HG02798 (cell line): ENCODE measurements around the gene CCDC9B.

Source experiments
- ATAC-seq: cut with Tn5 transposase; IDR thresholded peaks from one replicate; pipeline ENCODE4 v1.9.1; 2021; ENCODE audit warnings: mild to moderate bottlenecking; ENCODE audit not compliant: unreplicated experiment, poor library complexity

The CCDC9B gene

DNA sequence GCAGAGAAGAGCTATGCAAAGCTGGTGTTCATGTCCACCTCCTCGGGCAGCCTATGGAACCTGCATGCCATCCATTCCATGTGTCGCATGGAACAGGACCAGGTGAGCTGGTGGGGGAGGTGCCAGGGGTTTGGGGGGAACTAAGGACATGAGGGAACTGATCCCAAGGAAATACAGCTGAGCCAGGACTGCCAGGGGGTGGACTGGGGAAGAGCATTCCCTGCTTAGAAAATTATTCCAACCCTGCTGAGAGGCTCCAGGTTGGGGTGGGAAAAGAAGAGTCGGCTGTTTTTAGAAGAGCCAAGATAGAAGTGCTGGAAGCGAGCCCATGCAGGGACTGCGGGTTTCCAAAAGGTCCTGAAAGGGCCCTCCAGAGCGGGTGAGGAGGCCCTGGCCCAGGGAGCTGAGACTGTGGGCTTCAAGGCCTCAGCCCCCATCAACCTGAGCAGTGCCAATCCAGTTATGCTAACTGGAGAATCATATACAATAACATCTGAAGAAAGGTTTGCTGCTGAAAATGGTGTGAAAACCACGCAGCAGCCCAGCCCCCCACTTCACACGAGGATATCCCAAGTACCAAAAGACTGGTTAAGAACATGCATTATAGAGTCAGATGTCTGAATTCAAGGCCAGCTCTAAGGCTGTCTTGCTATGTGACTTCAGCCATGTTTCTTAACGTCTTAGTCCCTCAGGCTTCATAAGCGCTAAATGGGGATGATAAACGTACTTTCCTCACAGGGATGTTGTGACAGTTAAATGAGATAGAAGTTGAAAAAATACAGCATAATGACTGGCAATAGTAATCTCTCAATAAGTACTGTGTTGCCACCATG is 25.1 kb upstream of the CCDC9B start:
- no peak for ATAC-seq

- no peak for ATAC-seq
These were observed 24.3 kb upstream of the CCDC9B start for GRCh38 chr15:40365016-40365415.

DNA sequence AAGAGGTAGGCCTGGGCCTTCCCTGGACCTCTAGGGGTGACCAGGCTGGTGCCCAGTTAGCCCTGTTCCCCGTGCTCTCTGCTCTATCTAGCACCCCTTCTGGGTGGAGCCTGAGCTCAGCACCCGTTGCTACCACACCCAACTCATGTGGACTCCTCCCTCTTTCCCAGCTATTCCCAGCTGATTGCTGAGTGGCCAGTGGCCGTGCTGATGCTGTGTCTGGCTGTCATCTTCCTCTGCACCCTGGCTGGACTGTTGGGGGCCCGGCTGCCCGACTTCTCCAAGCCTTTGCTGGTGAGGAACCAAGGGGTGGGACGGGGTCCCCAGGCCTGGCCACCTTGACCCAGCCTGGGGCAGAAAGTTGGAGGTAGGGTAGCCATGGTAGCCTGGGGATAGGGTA is 23.5 kb upstream of the CCDC9B start:
- ATAC-seq = no peak

- no peak for ATAC-seq
These were observed 22.9 kb upstream of the CCDC9B start for GRCh38 chr15:40363611-40364010.

DNA sequence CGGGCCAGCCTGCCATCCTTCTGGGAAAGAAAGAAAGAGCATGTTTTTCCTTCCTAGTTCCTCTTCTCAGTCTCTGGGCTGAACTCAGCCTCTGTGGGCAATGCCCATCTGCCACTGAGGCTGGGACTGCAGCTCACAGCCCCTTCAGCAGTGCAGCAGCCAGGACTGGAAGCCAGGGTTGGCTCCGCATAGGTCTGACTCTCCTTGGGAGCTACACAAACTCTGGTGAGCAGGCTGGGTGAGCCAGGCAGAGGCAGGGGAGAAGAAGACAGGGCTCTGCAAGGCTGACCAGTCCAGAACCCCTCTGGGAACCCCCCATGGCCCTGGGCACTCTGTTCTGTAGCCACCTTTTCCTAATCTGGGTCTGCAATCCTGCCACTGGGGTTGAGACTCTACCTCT is 20.9 kb upstream of the CCDC9B start:
- no peak for ATAC-seq

GRCh38 chr15:40360015-40360414 is 19.3 kb upstream of the CCDC9B start:
- no peak for ATAC-seq

- peak; percentile 14 for ATAC-seq
These were observed 18.0 kb upstream of the CCDC9B start for GRCh38 chr15:40358471-40359353.

- peak; percentile 86 for ATAC-seq
These were observed 17.2 kb upstream of the CCDC9B start, which contains the start of gene DISP2 for GRCh38 chr15:40357723-40358470. Gene DISP2, plus strand, starts transcription at chr15:40358219. Its CDS starts 103 bp downstream, at chr15:40358322.

- no peak for ATAC-seq
These were observed 16.5 kb upstream of the CCDC9B start for GRCh38 chr15:40357246-40357645.

- ATAC-seq = no peak
These were observed 15.3 kb upstream of the CCDC9B start for GRCh38 chr15:40355976-40356585.

DNA sequence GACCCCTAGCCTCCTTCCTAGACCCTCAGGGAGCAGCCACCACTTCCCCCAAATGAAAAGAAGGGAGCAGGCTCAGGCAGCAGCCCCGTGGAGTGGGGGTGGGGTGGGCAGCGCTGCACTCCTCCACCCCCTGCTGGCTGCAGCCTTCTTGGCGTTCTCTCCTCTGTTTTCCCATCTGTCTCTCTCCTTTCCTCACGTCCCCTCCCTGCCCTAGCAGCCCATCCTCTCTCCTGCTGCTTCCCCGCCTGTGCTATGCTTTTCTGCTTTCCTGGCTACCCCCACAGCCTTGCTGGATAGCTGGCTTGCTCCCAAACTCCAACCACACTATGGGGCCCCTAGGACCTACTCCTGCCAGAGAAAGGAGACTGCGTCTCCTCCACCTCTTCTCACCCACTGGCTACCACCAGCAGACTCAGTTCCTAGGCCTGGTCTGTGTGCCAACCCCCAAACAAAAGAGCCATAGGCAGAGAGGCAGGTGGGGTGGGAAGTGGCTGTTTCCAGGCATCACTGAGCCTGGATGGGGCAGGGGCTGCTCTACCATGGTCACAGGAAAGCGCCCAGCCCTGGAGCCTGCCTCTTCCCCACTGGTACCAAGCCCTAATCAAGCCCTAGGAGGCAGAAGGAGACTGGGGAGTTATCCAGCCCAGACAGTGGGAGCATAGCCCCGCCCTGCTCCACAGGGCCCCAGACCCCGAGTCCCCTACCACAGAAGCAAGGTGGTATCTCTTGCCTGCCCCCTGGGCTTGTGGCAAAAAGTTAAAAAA is 13.9 kb upstream of the CCDC9B start:
- no peak for ATAC-seq

GRCh38 chr15:40353697-40354096 is 13.0 kb upstream of the CCDC9B start:
- ATAC-seq = no peak

DNA sequence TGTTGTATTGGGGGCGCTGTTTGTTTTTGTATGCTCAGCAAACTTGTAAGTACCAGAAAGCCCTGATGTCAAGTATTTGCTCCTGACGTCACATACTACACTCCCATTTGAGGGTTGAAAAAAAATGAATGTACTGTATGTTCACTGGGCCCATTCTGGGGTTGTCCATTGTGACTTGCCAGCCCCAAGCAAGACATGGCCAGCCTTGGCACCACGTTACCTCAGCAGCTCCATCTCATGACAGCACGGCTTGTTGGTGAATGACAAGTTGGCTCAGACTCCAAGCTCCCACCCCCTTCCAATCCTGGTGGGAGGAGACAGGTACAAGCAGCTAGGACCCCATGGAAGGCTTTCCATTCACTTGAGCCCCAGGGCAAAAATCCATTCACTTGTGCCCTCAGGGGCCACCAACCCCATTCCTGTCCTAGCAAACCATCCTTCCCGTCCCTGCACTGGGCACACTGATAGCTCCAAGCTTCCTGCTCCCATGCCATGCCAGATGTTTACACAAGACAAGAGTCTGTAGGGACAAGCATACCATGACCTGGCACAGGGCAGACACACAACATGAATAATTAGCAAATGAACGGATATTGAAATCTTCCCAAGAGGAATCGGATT is 11.7 kb upstream of the CCDC9B start:
- ATAC-seq = no peak

DNA sequence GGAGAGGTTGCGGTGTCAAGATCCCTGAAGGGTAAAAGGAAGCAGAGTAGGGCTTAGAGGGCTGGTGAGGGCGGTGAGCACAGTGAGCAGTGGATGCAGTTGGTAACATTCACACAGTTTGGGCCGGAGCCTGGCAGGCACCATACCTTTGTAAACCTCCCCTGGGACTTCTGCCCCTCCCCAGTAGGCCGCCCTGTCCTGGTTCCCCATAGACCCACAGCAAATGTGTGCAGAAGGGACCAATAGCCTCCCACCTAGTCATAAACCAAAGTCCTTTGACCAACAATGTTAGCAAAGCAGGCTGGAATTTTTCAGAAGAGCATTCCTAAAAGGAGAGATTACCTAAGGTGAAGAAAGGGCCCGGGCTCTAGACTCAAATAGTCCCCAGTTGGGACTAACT is 8.4 kb upstream of the CCDC9B start:
- no peak for ATAC-seq

DNA sequence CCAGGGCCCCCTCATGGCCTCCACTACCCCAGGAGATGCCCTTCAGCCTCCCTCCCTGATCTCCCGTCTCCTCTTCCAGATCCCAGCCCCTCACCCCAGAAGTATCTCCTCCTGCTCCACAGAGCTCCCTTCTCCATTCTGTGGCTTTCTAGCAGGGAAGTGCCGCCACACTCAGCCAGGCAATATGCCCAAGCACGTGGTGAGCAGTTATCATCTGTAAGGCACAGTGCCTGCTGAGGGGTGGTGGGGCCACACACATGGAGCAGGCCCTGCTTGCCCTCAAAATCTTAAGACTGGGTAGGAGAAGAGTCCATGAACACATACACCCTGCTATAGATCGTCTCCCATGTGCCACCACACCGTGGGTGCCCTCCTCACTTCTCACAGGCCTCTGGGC is 7.7 kb upstream of the CCDC9B start:
- ATAC-seq = no peak

DNA sequence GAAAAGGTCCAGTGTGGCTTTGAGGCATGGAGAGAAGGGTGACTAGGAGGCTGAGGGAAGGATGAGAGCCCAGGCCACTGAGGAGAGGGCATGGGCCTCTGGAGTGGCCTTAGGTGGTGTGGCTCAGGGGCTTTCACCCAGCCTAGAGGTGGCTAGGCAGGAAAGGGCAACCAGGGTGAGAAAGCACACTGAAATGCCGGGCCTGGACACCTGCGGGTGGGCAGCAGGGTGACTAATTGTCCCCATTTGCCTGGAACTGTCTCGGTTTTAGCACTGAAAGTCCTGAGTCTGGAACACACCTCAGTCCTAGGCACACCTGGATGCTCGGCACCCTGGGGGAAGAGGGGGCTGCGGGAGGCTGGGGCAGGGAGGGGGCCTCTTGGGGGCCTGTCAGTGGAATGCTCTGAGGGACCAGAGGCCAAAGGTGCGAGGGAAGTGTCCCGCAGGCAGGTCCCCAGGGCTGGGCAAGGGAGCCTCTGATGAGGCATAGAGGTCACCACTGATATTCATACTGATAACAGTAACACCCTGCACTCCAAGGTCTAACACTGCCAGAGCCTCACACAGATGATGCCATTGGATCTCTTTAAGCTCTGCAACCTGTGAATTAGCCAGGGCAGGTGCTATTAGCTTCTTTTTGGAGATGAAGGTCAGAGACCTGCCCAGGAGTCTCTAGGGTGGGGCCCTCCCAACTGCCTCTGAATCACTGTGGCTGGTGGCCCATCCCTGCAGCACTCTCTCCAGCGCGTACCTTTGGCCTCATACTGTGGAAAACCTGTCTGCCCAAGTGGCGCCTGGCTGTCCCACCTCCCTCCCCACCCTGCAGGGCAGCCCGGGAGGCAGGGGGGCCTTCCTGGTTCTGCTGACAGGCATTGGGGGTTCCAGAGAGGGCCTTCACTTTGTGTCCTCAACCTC is 7.1 kb upstream of the CCDC9B start:
- no peak for ATAC-seq

DNA sequence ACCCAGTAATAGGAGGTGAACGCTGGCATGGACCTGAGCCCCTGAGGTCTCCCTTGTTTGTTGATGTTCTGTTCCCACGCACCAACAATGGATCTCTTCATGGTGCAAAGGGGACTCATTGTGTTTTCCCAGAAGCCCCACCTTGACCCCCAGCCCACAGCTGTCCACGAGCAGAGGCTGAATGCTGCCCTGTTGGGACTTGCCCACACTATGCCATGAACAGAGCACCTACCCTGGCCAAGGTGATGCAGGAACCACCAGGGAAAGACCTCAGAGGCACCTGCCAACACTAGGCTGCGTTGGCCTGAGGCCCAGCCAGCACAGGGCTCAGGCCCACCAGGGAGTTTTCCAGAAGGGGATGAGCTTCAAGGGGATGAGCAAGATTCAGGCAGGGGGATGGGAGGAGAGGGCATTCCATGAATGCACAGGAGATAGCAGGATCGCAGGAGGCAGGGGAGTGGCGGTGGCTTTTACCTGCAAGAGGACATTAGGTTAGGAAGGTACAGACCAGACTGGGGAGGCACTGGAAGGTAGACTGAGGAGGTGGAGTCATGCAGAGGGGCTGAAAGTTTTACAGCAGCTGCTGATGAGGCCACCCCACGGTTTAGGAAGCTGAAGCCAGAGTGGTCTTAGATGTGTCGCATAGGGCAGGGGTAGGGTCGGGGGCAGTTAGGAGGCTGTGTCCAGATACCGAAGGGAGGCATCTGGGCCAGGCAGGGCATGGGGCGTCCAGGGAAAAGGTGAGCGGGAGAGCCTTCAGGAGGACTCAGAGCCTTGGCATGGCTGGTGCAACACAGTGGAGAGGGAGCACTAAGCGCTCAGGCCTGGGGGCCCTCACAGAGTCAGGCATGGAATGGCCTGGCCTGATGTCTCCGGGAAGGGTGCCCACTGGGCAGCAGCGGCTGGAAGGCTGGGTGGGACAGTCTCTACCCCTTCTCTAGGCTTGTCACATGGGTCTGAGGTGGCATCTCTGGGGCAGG is 6.1 kb upstream of the CCDC9B start:
- ATAC-seq = no peak
